HUDEP-2 (cell line): ENCODE measurements around the gene HRH2.

Experiments
- DNase-seq, 76 experiments: peaks; one replicate each; lab custom pipeline; 2025; ENCODE audit not compliant: unreplicated experiment in 76 of 76; lab: John Stamatoyannopoulos, UW

HRH2 gene

GRCh38 chr5:175672976-175673648 lies 15.2 kb downstream of the HRH2 start:
- DNase-seq = no peak

GRCh38 chr5:175674731-175675346 lies 17.0 kb downstream of the HRH2 start:
- no peak for DNase-seq

GRCh38 chr5:175675873-175676272 lies 18.0 kb downstream of the HRH2 start:
- no peak for DNase-seq

- DNase-seq = no peak
Measured at GRCh38 chr5:175677571-175677970, 19.7 kb downstream of the HRH2 start.

GRCh38 chr5:175678074-175678473 lies 20.2 kb downstream of the HRH2 start:
- no peak for DNase-seq

- DNase-seq = no peak
Measured at GRCh38 chr5:175679411-175679810, 21.5 kb downstream of the HRH2 start.

- no peak for DNase-seq
Measured at GRCh38 chr5:175680020-175680419, 22.1 kb downstream of the HRH2 start.

GRCh38 chr5:175680463-175680862 lies 22.6 kb downstream of the HRH2 start:
- DNase-seq = no peak

GRCh38 chr5:175681045-175681967 lies 23.4 kb downstream of the HRH2 start:
- no peak for DNase-seq

GRCh38 chr5:175681968-175682340 lies 24.1 kb downstream of the HRH2 start:
- DNase-seq = no peak

- DNase-seq = no peak
Measured at GRCh38 chr5:175682664-175683063, 24.8 kb downstream of the HRH2 start.

- DNase-seq = no peak
Measured at GRCh38 chr5:175683231-175683630, 25.4 kb downstream of the HRH2 start.

- DNase-seq = no peak
Measured at GRCh38 chr5:175683921-175684320, 26.1 kb downstream of the HRH2 start.

GRCh38 chr5:175684931-175685330 lies 27.1 kb downstream of the HRH2 start:
- DNase-seq = no peak

- no peak for DNase-seq
Measured at GRCh38 chr5:175685701-175686350, 28.0 kb downstream of the HRH2 start.

GRCh38 chr5:175686396-175686795 lies 28.5 kb downstream of the HRH2 start:
- no peak for DNase-seq

GRCh38 chr5:175686826-175687225 lies 29.0 kb downstream of the HRH2 start:
- DNase-seq = no peak

GRCh38 chr5:175687231-175687701 lies 29.4 kb downstream of the HRH2 start:
- peak in 12 of 76 experiments; percentile 4 to 65 (median 26) for DNase-seq

- no peak for DNase-seq
Measured at GRCh38 chr5:175688352-175689146, 30.7 kb downstream of the HRH2 start.
